WERI-Rb-1 (cell line): Measurements from ENCODE around the gene PROM2.

Experiments
- DNase-seq: peaks from one replicate; pipeline ENCODE4 v3.0.0-alpha.2; 2020
- H3K27ac ChIP-seq: fragments of 250-450 bp; sonication (Bioruptor Pico); 2 replicates; pipeline ENCODE4 v1.5.1; 2020; ENCODE audit warnings: mild to moderate bottlenecking, moderate library complexity
- H3K27me3 ChIP-seq: fragments of 250-450 bp; sonication (Bioruptor Pico); 2 replicates; pipeline ENCODE4 v1.5.1; 2021; ENCODE audit warnings: mild to moderate bottlenecking, low read depth, moderate library complexity; ENCODE audit not compliant: insufficient read depth, severe bottlenecking
- H3K36me3 ChIP-seq: fragments of 250-450 bp; sonication (Bioruptor Pico); 2 replicates; pipeline ENCODE4 v1.5.1; 2020; ENCODE audit warnings: mild to moderate bottlenecking, moderate library complexity
- H3K4me3 ChIP-seq: 2 replicates; pipeline ENCODE4 v1.5.1; 2011; ENCODE audit warnings: low read depth, mild to moderate bottlenecking, control low read depth, low read length
- H3K9me3 ChIP-seq: fragments of 250-450 bp; sonication (Bioruptor Pico); 2 replicates; pipeline ENCODE4 v1.5.1; 2021; ENCODE audit warnings: mild to moderate bottlenecking, moderate library complexity; ENCODE audit not compliant: severe bottlenecking
- TF ChIP-seq, protein P1 (sequence below): IDR thresholded peaks from 2 replicates; pipeline ENCODE4 v1.5.1; 2011; ENCODE audit warnings: low read depth, mild to moderate bottlenecking, control low read depth, inconsistent platforms, low read length

The PROM2 gene

DNA sequence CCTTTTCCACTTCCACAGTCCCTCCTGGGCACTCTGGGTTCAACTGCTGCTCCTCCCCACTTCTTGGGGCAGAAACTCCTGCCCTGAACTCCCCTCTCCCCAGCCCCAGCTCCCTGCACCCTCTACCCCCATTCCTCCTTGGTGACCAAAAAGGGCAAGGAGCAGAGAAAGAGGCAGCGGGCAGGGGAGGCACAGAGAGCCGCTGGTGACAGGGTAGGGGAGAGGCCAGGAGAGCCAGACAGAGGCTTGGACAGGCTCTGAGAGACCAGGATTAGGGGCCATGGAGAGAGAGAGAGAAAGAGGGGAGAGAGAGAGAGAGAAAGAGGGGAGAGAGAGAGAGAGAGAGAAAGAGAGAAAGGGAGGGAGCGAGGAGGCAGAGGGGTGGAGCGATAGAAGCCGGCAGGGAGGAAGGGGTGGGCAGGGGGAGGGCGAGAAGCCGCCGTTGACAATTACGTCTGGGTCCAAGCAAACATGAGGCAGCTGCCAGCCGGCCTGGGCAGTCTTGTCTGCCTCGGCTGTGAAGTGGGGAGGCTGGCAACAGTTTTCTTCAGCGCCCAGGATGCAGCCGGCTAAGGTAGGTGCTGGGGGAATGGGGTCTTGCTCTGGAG lies 22.7 kb downstream of the PROM2 start, which contains the start of gene KCNIP3:
TSS of gene KCNIP3 (plus strand) at position 468 of the 608 bp plus-strand sequence. CDS start at position 560, 92 bp downstream.
- Histone ChIP-seq H3K27ac (peak within 1 kb of the TSS; percentile 62), H3K27me3 (no peaks in the 10 kb centered on the region), H3K9me3 (no peaks in the 10 kb centered on the region), H3K36me3 (no peaks in the 10 kb centered on the region), H3K4me3 (peak within 1 kb of the TSS; percentile 52)
- DNase-seq = peak; percentile 69
- TF ChIP-seq, protein P1, sequence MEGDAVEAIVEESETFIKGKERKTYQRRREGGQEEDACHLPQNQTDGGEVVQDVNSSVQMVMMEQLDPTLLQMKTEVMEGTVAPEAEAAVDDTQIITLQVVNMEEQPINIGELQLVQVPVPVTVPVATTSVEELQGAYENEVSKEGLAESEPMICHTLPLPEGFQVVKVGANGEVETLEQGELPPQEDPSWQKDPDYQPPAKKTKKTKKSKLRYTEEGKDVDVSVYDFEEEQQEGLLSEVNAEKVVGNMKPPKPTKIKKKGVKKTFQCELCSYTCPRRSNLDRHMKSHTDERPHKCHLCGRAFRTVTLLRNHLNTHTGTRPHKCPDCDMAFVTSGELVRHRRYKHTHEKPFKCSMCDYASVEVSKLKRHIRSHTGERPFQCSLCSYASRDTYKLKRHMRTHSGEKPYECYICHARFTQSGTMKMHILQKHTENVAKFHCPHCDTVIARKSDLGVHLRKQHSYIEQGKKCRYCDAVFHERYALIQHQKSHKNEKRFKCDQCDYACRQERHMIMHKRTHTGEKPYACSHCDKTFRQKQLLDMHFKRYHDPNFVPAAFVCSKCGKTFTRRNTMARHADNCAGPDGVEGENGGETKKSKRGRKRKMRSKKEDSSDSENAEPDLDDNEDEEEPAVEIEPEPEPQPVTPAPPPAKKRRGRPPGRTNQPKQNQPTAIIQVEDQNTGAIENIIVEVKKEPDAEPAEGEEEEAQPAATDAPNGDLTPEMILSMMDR = no peak

DNA sequence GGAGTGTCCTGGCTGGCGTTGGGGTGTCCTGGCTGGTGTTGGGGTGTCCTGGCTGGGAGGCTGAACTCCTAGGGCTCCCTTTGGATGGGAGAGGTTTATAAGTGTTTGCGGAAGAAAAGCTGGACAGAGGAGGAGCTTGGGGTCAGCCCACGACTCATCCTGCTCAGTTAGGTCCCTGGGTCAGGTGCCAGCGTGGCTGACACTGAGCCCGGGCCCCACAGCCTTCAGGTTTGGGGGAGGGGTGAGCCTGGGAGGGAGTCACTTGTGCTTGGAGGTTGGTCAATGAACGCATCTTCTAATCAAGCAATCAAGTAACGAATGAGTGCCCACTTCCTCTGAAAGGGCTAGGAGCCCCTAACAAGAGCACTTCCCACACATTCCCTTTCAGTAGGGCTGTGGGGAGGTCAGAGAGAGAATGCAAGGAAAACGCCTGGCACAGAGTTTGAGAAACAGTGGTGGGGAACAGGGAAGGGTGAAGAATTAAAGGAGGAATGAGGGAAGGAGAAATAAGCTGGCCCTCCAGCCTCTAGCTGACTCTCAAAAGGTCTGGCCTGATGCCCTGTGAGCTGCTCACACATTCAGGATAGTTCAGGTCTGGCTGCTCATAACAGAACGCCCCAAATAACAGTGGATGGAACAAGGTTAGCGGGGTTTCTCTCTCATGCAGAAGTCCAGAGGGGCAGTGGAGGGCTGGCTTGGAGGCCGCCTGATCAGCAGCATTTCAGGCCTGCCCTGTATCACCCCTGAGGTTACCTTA lies 23.6 kb downstream of the PROM2 start:
- Histone ChIP-seq H3K9me3 (no peaks in the 10 kb centered on the region), H3K36me3 (no peaks in the 10 kb centered on the region), H3K27me3 (no peaks in the 10 kb centered on the region), H3K4me3 (peak overlapping the region; percentile 52), H3K27ac (peak overlapping the region; percentile 62)
- TF ChIP-seq, protein P1 = no peak
- DNase-seq = no peak

DNA sequence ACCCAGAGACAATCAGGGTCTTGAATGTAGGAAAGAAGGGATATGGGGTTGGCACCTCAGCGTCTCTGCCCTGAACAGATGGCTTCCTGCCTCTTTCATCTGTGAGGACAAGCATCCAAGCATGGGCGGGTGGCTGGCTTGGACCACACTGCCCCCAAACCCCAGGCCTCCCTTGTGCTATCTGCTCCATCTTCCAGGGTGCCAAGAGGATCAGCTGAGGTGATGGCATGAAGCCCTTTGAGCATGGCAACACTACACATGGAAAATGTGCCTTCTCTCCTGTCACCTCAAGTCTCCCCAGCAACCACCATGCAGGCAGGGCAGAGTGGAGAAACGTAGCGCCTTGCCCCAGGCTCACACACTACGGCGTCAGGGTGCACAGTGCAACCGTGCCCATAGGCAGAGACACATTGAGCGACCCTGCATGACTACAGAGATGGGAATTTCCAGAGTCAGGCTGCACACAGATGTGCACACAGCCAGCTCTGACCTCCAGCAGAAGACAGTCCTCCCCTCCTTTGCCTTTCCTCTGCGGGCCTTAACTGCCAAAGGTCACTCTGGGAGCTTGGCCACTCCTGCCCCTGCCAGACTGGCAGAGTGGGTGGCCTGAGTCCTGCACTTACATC lies 24.4 kb downstream of the PROM2 start:
- DNase-seq = no peak
- no peak overlapping the region for H3K4me3 ChIP-seq
- TF ChIP-seq, protein P1 = no peak
- H3K27ac ChIP-seq = no peak overlapping the region
- no peaks in the 10 kb centered on the region for H3K27me3 ChIP-seq
- H3K36me3 ChIP-seq = no peaks in the 10 kb centered on the region
- H3K9me3 ChIP-seq = no peaks in the 10 kb centered on the region

DNA sequence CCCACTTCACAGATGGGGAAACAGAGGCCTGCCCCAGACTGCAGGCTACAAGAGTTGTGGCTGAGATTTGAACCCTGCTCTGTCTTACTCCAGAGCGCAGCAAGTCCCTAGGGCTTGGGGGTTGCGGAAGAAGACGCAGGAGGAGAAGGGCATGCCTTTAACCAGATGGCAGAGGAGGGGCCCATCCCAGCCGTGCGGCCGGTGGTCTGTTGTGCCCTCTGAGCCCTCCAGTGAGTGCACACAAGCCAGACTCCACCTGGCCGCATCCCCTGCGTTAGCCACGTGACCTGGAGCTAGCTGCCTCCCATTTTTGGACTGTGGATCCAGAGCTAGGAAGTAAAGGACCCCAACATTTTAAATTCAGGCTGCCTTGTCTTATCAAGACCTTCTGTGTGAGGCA lies 25.7 kb downstream of the PROM2 start:
- no peak overlapping the region for H3K27ac ChIP-seq

DNA sequence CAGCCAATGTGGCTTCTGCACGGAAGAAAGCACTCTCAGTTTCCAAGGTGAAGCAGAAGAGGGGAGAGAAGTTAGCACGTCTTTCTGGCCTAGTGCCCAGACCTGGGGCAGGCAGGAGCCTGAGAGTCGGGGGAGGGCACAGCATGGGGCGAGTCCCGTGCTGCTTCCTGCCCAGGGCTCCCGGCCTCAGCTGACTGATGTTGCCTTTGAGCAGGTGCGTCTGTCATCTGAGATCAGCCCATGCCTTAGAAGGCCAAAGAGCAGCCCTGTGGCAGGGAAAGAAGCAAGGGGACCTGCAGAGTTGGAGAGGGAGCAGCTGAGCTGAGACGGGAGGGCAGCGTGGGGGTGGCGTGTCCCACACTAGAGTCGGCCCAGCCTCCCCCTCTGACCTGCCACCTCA lies 26.2 kb downstream of the PROM2 start:
- Histone ChIP-seq H3K27ac (no peak overlapping the region), H3K36me3 (no peaks in the 10 kb centered on the region), H3K4me3 (no peak overlapping the region), H3K27me3 (no peaks in the 10 kb centered on the region), H3K9me3 (no peaks in the 10 kb centered on the region)
- TF ChIP-seq, protein P1 = no peak
- no peak for DNase-seq

More for the DNA sequence above, 25.7 kb downstream of the PROM2 start:
- no peaks in the 10 kb centered on the region for H3K9me3 ChIP-seq
- no peak for DNase-seq
- TF ChIP-seq, protein P1 = no peak
- no peak overlapping the region for H3K4me3 ChIP-seq
- H3K27me3 ChIP-seq = no peaks in the 10 kb centered on the region
- H3K36me3 ChIP-seq = no peaks in the 10 kb centered on the region
